Measurements from ENCODE around the gene DDX41.

DNA sequence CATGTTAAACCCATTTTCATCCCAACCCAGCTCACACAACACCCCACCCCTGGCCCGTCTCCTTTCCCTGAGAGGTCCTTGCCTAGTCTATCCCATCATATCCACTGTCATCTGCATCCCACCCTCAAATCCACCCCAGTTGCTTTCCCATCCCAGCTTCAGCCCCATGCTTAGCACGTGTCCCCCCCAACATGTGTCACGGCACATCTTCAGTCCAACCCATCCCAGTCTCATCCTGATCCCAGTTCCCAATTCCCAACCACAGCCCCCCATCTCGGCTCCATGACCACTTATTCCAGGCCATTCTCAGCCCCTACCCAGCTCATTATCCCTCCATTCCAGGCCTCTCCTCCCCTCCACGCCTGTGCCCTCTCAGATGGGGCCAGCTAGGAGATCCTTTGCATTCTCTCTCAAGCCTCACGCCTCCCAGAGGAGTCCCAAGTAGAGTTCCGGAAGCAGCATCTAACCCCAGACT, 42.7 kb downstream of the DDX41 start:
- TF ChIP-seq POLR2A (IDR thresholded peaks at IDR 0.05) (no peak), POLR2AphosphoS5 (IDR thresholded peaks at IDR 0.05) (no peak)
- TF ChIP-seq, protein P1, sequence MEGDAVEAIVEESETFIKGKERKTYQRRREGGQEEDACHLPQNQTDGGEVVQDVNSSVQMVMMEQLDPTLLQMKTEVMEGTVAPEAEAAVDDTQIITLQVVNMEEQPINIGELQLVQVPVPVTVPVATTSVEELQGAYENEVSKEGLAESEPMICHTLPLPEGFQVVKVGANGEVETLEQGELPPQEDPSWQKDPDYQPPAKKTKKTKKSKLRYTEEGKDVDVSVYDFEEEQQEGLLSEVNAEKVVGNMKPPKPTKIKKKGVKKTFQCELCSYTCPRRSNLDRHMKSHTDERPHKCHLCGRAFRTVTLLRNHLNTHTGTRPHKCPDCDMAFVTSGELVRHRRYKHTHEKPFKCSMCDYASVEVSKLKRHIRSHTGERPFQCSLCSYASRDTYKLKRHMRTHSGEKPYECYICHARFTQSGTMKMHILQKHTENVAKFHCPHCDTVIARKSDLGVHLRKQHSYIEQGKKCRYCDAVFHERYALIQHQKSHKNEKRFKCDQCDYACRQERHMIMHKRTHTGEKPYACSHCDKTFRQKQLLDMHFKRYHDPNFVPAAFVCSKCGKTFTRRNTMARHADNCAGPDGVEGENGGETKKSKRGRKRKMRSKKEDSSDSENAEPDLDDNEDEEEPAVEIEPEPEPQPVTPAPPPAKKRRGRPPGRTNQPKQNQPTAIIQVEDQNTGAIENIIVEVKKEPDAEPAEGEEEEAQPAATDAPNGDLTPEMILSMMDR (IDR thresholded peaks at IDR 0.05), result no peak
